Fibroblast of lung (primary cell): ENCODE results near the gene PRPF6. TPM values are rescaled to one million over a fixed set of nuclear protein-coding genes. Genes with fewer than 3 reads are reported as not detected.

Experiments used
- DNase-seq, 2 donors: peaks; one replicate each; pipeline versions ENCODE4 v3.0.0 to v3.0.0-alpha.2; 2010; ENCODE audit warnings: low read depth in 2 of 2
- H2AFZ ChIP-seq: 2 replicates; pipeline ENCODE4 v1.5.1; 2012; ENCODE audit warnings: low read length, control low read depth, inconsistent platforms
- H3K27ac ChIP-seq: 2 replicates; pipeline ENCODE4 v1.5.1; 2011; ENCODE audit warnings: low read length, control low read depth; ENCODE audit not compliant: insufficient read depth
- H3K27me3 ChIP-seq: 2 replicates; pipeline ENCODE4 v1.5.1; 2011; ENCODE audit warnings: mild to moderate bottlenecking, low read length; ENCODE audit not compliant: control insufficient read depth, insufficient read depth
- H3K36me3 ChIP-seq: 2 replicates; pipeline ENCODE4 v1.5.1; 2011; ENCODE audit warnings: low read length; ENCODE audit not compliant: control insufficient read depth, insufficient read depth
- H3K4me1 ChIP-seq: 2 replicates; pipeline ENCODE4 v1.5.1; 2011; ENCODE audit warnings: low read length; ENCODE audit not compliant: control insufficient read depth, insufficient read depth; ENCODE audit errors: extremely low read depth
- H3K4me2 ChIP-seq: 2 replicates; pipeline ENCODE4 v1.5.1; 2011; ENCODE audit warnings: low read length, control low read depth; ENCODE audit not compliant: insufficient read depth; ENCODE audit errors: extremely low read depth
- H3K4me3 ChIP-seq, 4 experiments: fragments of 200-600 bp in 1 of 4; sonication (generic) in 1 of 4; replicated peaks in 1 of 4; 2 replicates each; pipeline ENCODE4 v1.5.1; 2011 to 2016; ENCODE audit warnings: low read length in 4 of 4, low read depth in 3 of 4, mild to moderate bottlenecking in 3 of 4, control low read depth in 2 of 4, inconsistent platforms in 1 of 4, mixed read lengths in 1 of 4; ENCODE audit not compliant: insufficient read depth in 1 of 4; ENCODE audit errors: control extremely low read depth in 1 of 4
- H3K79me2 ChIP-seq: 2 replicates; pipeline ENCODE4 v1.5.1; 2012; ENCODE audit warnings: mild to moderate bottlenecking, low read length, inconsistent platforms; ENCODE audit not compliant: control insufficient read depth, insufficient read depth
- H3K9ac ChIP-seq: 2 replicates; pipeline ENCODE4 v1.5.1; 2011; ENCODE audit warnings: mild to moderate bottlenecking, low read length, control low read depth; ENCODE audit not compliant: insufficient read depth
- H3K9me3 ChIP-seq: 2 replicates; pipeline ENCODE4 v1.5.1; 2012; ENCODE audit warnings: low read depth, low read length; ENCODE audit not compliant: control insufficient read depth, insufficient read depth
- H4K20me1 ChIP-seq: 2 replicates; pipeline ENCODE4 v1.5.1; 2011; ENCODE audit warnings: low read length; ENCODE audit not compliant: control insufficient read depth, insufficient read depth; ENCODE audit errors: extremely low read depth
- CTCF ChIP-seq, 2 donors: IDR thresholded peaks in 1 of 2; conservative IDR thresholded peaks in 1 of 2; 1 replicate in 1 of 2; 2 replicates in 1 of 2; pipeline ENCODE4 v1.5.1; 2011 to 2012; ENCODE audit warnings: low read length in 2 of 2, control low read depth in 1 of 2, inconsistent platforms in 1 of 2, low read depth in 1 of 2, mild to moderate bottlenecking in 1 of 2
- EZH2 ChIP-seq: IDR thresholded peaks from 2 replicates; pipeline ENCODE4 v1.5.1; 2012; ENCODE audit warnings: low read length, control low read depth, mild to moderate bottlenecking; ENCODE audit errors: missing control alignments
- polyA plus RNA-seq, 2 donors: library from polyadenylated mRNA; depleted of rRNA in 1 of 2; stranded (reverse) in 1 of 2; unstranded in 1 of 2; fragments of >200 nt; gene quantifications; 2 replicates each; pipeline ENCODE4 v1.2.1, GENCODE V29; 2011 to 2012; ENCODE audit warnings: missing spikeins in 1 of 2
- total RNA-seq: library from RNA; depleted of rRNA; stranded (reverse); fragments of >200 nt; gene quantifications from 2 replicates; pipeline ENCODE4 v1.2.1, GENCODE V29; 2014

The PRPF6 gene
- total and polyA plus RNA-seq, 2 donors (not counting 1 experiment from before 2014, with no cell fraction given): 28.2 to 52.0 TPM

- Histone ChIP-seq H3K27me3 (peaks cover 26% of the 10 kb centered on the region), H3K4me1 (no peaks in the 10 kb centered on the region)
Observed at GRCh38 chr20:64040231-64041039, 59.5 kb downstream of the PRPF6 start.

GRCh38 chr20:64041040-64041780 is 60.3 kb downstream of the PRPF6 start:
- DNase-seq: no peak
- no peak overlapping the region for H3K9ac ChIP-seq
- TF ChIP-seq CTCF (conservative IDR thresholded peaks at IDR 0.05 in 1 of 2, IDR thresholded peaks at IDR 0.05 in 1 of 2; ENCODE audit: low read depth in 1 of 2, low read length in 2 of 2): no peak
- peak; percentile 83 for TF ChIP-seq EZH2
- H4K20me1 ChIP-seq: no peaks in the 10 kb centered on the region
- no peaks in the 10 kb centered on the region for H3K79me2 ChIP-seq
- no peaks in the 10 kb centered on the region for H3K4me1 ChIP-seq
- no peak overlapping the region for H3K4me3 ChIP-seq
- no peak overlapping the region for H3K27ac ChIP-seq
- H3K9me3 ChIP-seq: no peaks in the 10 kb centered on the region
- no peaks in the 10 kb centered on the region for H3K36me3 ChIP-seq
- H3K4me2 ChIP-seq: no peak overlapping the region
- peaks cover 26% of the 10 kb centered on the region for H3K27me3 ChIP-seq
- no peak overlapping the region for H2AFZ ChIP-seq

More at GRCh38 chr20:64040231-64041039, 59.5 kb downstream of the PRPF6 start:
- H3K4me3 ChIP-seq: no peak overlapping the region
- no peaks in the 10 kb centered on the region for H4K20me1 ChIP-seq
- DNase-seq: no peak
- no peak overlapping the region for H3K4me2 ChIP-seq
- no peak for TF ChIP-seq CTCF (conservative IDR thresholded peaks at IDR 0.05 in 1 of 2, IDR thresholded peaks at IDR 0.05 in 1 of 2; ENCODE audit: low read depth in 1 of 2, low read length in 2 of 2)
- no peak for TF ChIP-seq EZH2
- H3K27ac ChIP-seq: no peak overlapping the region
- H3K79me2 ChIP-seq: no peaks in the 10 kb centered on the region
- H3K36me3 ChIP-seq: no peaks in the 10 kb centered on the region
- H3K9ac ChIP-seq: no peak overlapping the region
- H3K9me3 ChIP-seq: no peaks in the 10 kb centered on the region
- no peak overlapping the region for H2AFZ ChIP-seq

GRCh38 chr20:64041781-64042053 is 60.8 kb downstream of the PRPF6 start:
- no peak for DNase-seq
- no peaks in the 10 kb centered on the region for H3K36me3 ChIP-seq
- peak overlapping the region; percentile 35 for H3K4me2 ChIP-seq
- no peak overlapping the region for H2AFZ ChIP-seq
- H3K9me3 ChIP-seq: no peaks in the 10 kb centered on the region
- TF ChIP-seq EZH2 (no peak), CTCF (conservative IDR thresholded peaks at IDR 0.05 in 1 of 2, IDR thresholded peaks at IDR 0.05 in 1 of 2; ENCODE audit: low read depth in 1 of 2, low read length in 2 of 2) (no peak)
- no peak overlapping the region for H3K9ac ChIP-seq
- no peaks in the 10 kb centered on the region for H3K79me2 ChIP-seq
- no peak overlapping the region for H3K4me3 ChIP-seq
- no peaks in the 10 kb centered on the region for H3K4me1 ChIP-seq
- no peaks in the 10 kb centered on the region for H4K20me1 ChIP-seq
- H3K27me3 ChIP-seq: peaks cover 26% of the 10 kb centered on the region
- H3K27ac ChIP-seq: no peak overlapping the region
